ENCODE results near the gene ARHGAP12. TPM values are rescaled to one million over a fixed set of nuclear protein-coding genes. Genes with fewer than 3 reads are reported as not detected.

The ARHGAP12 gene
- total and polyA plus RNA-seq, 5 experiments from 2014 or later = 9.9 to 35.0 (median 11.3) TPM

DNA sequence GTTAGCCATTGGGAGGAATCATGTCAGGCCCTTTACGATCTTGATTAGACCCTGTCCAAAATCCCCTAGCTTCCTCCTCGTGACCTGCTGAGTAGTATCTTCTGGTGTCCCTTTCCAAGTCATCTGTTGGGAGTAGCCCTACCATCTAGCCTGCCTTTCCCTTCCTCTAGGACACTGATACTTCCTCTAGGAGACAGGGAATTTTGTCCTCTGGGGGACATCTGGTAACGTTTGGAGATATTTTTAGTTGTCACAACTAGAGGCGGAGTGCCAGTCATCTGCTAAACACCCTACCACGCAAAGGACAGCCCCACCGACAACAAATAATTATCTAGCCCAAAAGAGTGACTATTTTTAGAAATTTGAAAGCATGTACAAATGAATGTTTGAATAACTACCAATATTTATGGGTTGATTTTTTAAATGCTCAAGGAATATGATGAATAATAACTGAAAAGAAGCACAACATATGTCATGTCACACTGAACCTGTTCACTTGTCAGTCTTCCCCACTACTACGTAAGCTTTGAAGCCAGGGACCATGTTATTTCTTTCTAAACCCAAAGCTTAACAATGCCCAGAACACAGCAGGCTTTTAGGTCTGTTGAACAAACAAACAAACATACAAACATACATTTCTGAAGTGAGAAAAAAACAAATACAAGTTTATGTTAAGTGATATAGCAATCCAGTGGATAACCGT lies 105.9 kb downstream of the ARHGAP12 start:
- H3K27me3 Mint-ChIP-seq = no peaks in the 10 kb centered on the region
- H3K27ac Mint-ChIP-seq = no peak overlapping the region
- no peak for ATAC-seq
- H3K9me3 Mint-ChIP-seq = no peaks in the 10 kb centered on the region
- peaks cover 0 to 65% (median 6%) of the 10 kb centered on the region in 3 donors for H3K36me3 Mint-ChIP-seq
- POLR2A ChIA-PET = no interaction called here
- DNase-seq = no peak
- H3K4me1 Mint-ChIP-seq = no peaks in the 10 kb centered on the region
- no peak overlapping the region for H3K4me3 Mint-ChIP-seq

GRCh38 chr10:31822150-31822549 lies 106.5 kb downstream of the ARHGAP12 start:
- H3K4me3 Mint-ChIP-seq = no peak overlapping the region
- ATAC-seq (no peak), DNase-seq (no peak)
- H3K9me3 Mint-ChIP-seq = no peaks in the 10 kb centered on the region
- H3K27me3 Mint-ChIP-seq = no peaks in the 10 kb centered on the region
- no peaks in the 10 kb centered on the region for H3K4me1 Mint-ChIP-seq
- H3K27ac Mint-ChIP-seq = no peak overlapping the region
- peaks cover 0 to 66% (median 8%) of the 10 kb centered on the region in 3 donors for H3K36me3 Mint-ChIP-seq
- POLR2A ChIA-PET = no interaction called here

DNA sequence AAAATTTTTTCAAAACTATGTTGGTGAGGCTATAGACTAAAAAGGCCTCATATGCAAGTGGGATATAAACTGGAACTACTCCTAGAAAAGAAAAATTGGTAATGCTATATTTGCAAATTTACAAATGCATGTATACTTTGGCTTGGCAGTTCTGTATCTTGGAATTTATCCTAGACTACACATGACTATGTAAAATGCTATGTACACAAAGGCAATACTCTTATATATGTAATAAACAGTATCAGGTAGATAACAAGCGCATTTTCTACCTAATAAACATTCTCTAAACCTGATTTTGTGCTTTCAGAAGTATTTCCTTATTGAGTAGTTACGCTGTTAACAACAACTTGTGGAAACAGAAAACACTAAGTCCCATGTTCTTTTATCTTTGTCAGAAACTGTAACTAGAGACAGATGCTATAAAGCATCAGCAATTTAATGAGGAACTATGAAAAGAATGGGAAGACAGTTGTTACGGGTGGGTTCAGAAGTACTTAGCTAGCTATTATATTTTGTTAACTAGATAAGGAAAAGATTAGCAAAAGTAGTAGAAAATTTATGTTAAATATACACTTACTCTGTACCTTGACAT lies 107.8 kb downstream of the ARHGAP12 start:
- Mint-ChIP-seq H3K4me3 (no peak overlapping the region), H3K27ac (no peak overlapping the region), H3K4me1 (no peaks in the 10 kb centered on the region), H3K9me3 (no peaks in the 10 kb centered on the region), H3K36me3 (peaks cover 0 to 69% (median 4%) of the 10 kb centered on the region in 3 donors), H3K27me3 (no peaks in the 10 kb centered on the region)
- DNase-seq = no peak
- no peak for ATAC-seq
- POLR2A ChIA-PET = no interaction called here

DNA sequence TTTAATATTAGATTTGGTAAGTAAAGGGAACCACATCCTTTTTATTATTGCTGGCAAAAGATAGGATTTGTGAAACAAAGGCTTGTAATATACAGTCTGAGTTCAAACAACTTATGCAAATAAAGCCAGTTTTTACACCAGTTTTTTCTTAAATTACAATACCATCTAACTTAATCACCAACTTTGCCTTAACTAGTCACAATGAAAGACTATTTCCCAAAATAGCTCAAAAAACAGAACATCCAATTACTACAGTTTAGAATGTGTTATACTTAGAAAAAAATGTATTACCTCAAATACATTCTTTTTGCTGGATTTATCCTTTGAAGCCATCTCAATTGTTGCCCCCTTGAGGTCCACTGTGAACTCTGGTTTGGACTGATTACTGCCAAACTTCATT lies 108.5 kb downstream of the ARHGAP12 start:
- H3K4me3 Mint-ChIP-seq = no peak overlapping the region
- H3K27ac Mint-ChIP-seq = no peak overlapping the region
- no peaks in the 10 kb centered on the region for H3K27me3 Mint-ChIP-seq
- POLR2A ChIA-PET = no interaction called here
- H3K9me3 Mint-ChIP-seq = no peaks in the 10 kb centered on the region
- H3K4me1 Mint-ChIP-seq = no peaks in the 10 kb centered on the region
- no peak for DNase-seq
- peaks cover 0 to 67% (median 5%) of the 10 kb centered on the region in 3 donors for H3K36me3 Mint-ChIP-seq
- no peak for ATAC-seq

DNA sequence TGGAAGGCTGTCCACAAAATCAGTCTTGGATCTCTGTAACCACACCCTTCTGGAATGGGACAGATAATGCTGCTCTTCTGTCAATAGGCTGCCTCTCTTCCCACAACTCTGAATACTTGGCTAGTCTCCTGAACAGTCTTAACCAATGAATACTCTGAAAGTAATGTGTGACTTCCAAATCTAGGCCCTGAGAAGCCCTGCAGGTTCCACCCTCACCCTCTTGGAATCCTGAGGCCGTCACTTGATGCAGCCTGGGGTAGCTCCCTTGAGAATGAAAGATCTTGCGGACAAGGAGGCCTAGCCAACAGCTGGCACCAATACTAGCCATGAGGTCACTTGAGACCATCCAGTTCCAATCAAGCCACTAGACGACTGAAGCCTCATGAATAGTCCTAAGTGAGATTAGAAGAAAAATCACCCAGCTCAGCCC lies 109.2 kb downstream of the ARHGAP12 start:
- no peaks in the 10 kb centered on the region for H3K27me3 Mint-ChIP-seq
- H3K36me3 Mint-ChIP-seq = peaks cover 0 to 67% (median 6%) of the 10 kb centered on the region in 3 donors
- POLR2A ChIA-PET = no interaction called here
- DNase-seq (no peak), ATAC-seq (no peak)
- no peaks in the 10 kb centered on the region for H3K9me3 Mint-ChIP-seq
- peak overlapping the region in 3 of 10 donors; percentile 1 to 61 (median 17) for H3K27ac Mint-ChIP-seq
- H3K4me1 Mint-ChIP-seq = no peaks in the 10 kb centered on the region
- H3K4me3 Mint-ChIP-seq = no peak overlapping the region

- H3K4me3 Mint-ChIP-seq = no peak overlapping the region
- no peaks in the 10 kb centered on the region for H3K4me1 Mint-ChIP-seq
- H3K27me3 Mint-ChIP-seq = no peaks in the 10 kb centered on the region
- peaks cover 0 to 56% (median 7%) of the 10 kb centered on the region in 3 donors for H3K36me3 Mint-ChIP-seq
- no peak overlapping the region for H3K27ac Mint-ChIP-seq
- POLR2A ChIA-PET = no interaction called here
- no peak for DNase-seq
- no peaks in the 10 kb centered on the region for H3K9me3 Mint-ChIP-seq
- ATAC-seq = no peak
Measured at GRCh38 chr10:31816318-31816717, 112.3 kb downstream of the ARHGAP12 start.

GRCh38 chr10:31808258-31809218 lies 120.1 kb downstream of the ARHGAP12 start:
- no peaks in the 10 kb centered on the region for H3K9me3 Mint-ChIP-seq
- peaks cover 3 to 11% (median 5%) of the 10 kb centered on the region in 4 donors for H3K4me1 Mint-ChIP-seq

DNA sequence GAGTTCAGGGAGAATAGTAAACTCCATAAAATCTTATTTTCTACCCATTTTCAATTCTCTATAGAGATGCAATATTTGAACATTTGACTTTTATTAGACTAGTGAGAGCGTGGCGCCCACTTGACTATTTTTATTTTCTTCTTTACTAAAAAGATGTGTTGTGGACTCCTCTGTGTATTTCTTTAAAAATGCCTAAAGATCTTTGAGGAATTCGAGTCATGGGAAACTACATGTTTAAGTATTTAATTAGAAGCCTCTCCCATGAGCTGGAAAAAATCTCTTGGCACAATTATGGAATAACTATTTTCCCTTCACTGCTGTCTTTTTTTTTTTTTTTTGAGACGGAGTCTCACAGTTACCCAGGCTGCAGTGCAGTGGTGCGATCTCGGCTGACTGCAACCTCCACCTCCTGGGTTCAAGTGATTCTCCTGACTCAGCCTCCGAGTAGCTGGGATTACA lies 124.2 kb downstream of the ARHGAP12 start:
- POLR2A ChIA-PET = interaction anchor here (0.6 kb wide), 1 partner anchor 11 kb away, joined by 4 read pairs; no protein-coding TSS in a partner anchor
- Mint-ChIP-seq H3K4me1 (peaks cover 5 to 11% (median 5%) of the 10 kb centered on the region in 4 donors), H3K27me3 (no peaks in the 10 kb centered on the region), H3K27ac (no peak overlapping the region), H3K4me3 (no peak overlapping the region), H3K9me3 (no peaks in the 10 kb centered on the region), H3K36me3 (peaks cover 7 to 46% (median 15%) of the 10 kb centered on the region in 3 donors)
- DNase-seq = no peak
- no peak for ATAC-seq

More at GRCh38 chr10:31808258-31809218, 120.1 kb downstream of the ARHGAP12 start:
- H3K27ac Mint-ChIP-seq = peak overlapping the region in 9 of 10 donors; percentile 38 to 91 (median 83)
- POLR2A ChIA-PET = no interaction called here
- H3K4me3 Mint-ChIP-seq = peak overlapping the region in 2 of 10 donors; percentile 34 to 51
- peak in 6 of 10 donors; percentile 0 to 60 (median 34) for DNase-seq
- ATAC-seq = peak; percentile 45 to 54
- H3K36me3 Mint-ChIP-seq = peaks cover 7 to 55% (median 8%) of the 10 kb centered on the region in 3 donors
- H3K27me3 Mint-ChIP-seq = no peaks in the 10 kb centered on the region

DNA sequence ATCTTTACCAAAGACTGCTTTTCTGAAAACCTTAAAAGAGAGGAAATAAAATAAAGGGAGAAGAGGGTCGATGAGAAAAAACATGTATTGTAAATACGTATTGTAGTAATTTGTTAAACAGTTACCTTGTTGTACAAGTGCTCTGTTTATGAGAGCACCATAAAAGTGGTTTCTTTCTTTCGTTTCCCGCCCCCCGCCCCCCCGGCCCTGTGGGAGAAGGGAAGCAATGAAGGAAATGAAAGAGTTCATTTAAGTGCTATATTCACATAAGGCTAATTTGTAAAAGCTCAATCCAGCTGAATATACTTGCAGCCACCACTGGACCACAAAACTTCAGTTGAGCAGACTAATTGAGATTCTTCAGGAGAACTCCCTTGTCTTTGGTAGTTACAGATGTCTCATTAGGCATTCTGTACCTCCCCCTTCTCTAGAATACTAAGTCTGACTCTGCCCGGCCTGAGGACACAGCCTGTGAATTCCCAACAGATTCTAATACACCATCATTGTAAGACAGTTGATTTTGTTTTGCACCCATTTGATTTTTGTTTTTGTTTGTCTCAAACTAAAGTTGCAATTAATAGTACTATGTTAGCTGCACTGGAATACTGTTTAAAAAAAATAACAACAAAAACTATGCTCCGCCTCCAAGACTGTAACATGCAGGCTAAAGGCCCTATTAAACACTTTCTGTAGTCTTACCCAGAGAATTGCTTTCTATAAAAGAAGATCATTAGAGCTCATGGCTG lies 124.9 kb downstream of the ARHGAP12 start:
- POLR2A ChIA-PET = interaction anchor here (0.6 kb wide), 1 partner anchor 10 kb away, joined by 4 read pairs; no protein-coding TSS in a partner anchor
- DNase-seq (no peak), ATAC-seq (no peak)
- Mint-ChIP-seq H3K9me3 (no peaks in the 10 kb centered on the region), H3K36me3 (peaks cover 7 to 41% (median 15%) of the 10 kb centered on the region in 3 donors), H3K27me3 (no peaks in the 10 kb centered on the region), H3K4me1 (peaks cover 5 to 6% (median 5%) of the 10 kb centered on the region in 4 donors), H3K4me3 (no peak overlapping the region), H3K27ac (no peak overlapping the region)

- Mint-ChIP-seq H3K9me3 (no peaks in the 10 kb centered on the region), H3K27me3 (no peaks in the 10 kb centered on the region), H3K36me3 (peaks cover 0 to 11% (median 8%) of the 10 kb centered on the region in 3 donors), H3K27ac (peak overlapping the region in 1 of 10 donors; percentile 39), H3K4me3 (no peak overlapping the region), H3K4me1 (peaks cover 0 to 2% (median 0%) of the 10 kb centered on the region in 4 donors)
- POLR2A ChIA-PET = interaction anchor here (1.0 kb wide), 1 partner anchor 33 kb away, joined by 3 read pairs; no protein-coding TSS in a partner anchor
- DNase-seq (no peak), ATAC-seq (no peak)
Measured at GRCh38 chr10:31799181-31799580, 129.4 kb downstream of the ARHGAP12 start.

- Mint-ChIP-seq H3K4me3 (no peak overlapping the region), H3K4me1 (peaks cover 0 to 15% (median 6%) of the 10 kb centered on the region in 4 donors)
- POLR2A ChIA-PET = no interaction called here
Measured at GRCh38 chr10:31792745-31793144, 135.9 kb downstream of the ARHGAP12 start.

GRCh38 chr10:31789555-31789954 lies 139.1 kb downstream of the ARHGAP12 start:
- Mint-ChIP-seq H3K9me3 (peaks cover 0 to 13% (median 5%) of the 10 kb centered on the region in 9 donors), H3K27me3 (peaks cover 0 to 15% (median 0%) of the 10 kb centered on the region in 5 donors), H3K4me1 (peaks cover 0 to 15% (median 6%) of the 10 kb centered on the region in 4 donors), H3K36me3 (peaks cover 0 to 12% (median 0%) of the 10 kb centered on the region in 3 donors), H3K27ac (no peak overlapping the region), H3K4me3 (no peak overlapping the region)
- POLR2A ChIA-PET = no interaction called here
- DNase-seq (peak in 3 of 10 donors; percentile 14 to 34 (median 21)), ATAC-seq (peak; percentile 49 to 71)

More at GRCh38 chr10:31792745-31793144, 135.9 kb downstream of the ARHGAP12 start:
- peaks cover 0 to 12% (median 0%) of the 10 kb centered on the region in 3 donors for H3K36me3 Mint-ChIP-seq
- H3K27me3 Mint-ChIP-seq = peaks cover 0 to 15% (median 0%) of the 10 kb centered on the region in 5 donors
- DNase-seq = no peak
- H3K9me3 Mint-ChIP-seq = peaks cover 0 to 13% (median 5%) of the 10 kb centered on the region in 9 donors
- no peak overlapping the region for H3K27ac Mint-ChIP-seq
- no peak for ATAC-seq

All from naive thymus-derived CD8-positive, alpha-beta T cell (primary cell).